GM13977 (cell line): ENCODE data around the gene SVOP.
"Not testable (repeated sequence)": the region's sequence is repeated elsewhere in the genome, so short reads cannot be mapped to it uniquely, and the experiment has no call there.

Source experiments
- DNase-seq: peaks from one replicate; pipeline ENCODE4 v3.0.0; 2012; ENCODE audit warnings: low spot score
- in situ Hi-C: fragments of 300-500 bp; cut with MboI; formaldehyde crosslinking; loops from one replicate; pipeline ENCODE4 v1.12.0; 2022; ENCODE audit warnings: low sequenced_read_pairs, low pct_unique_long_range_greater_than_20kb, mixed read lengths, inconsistent platforms; ENCODE audit not compliant: unreplicated experiment
- TF ChIP-seq, protein P1 (sequence below): IDR thresholded peaks from 2 replicates; pipeline ENCODE4 v1.5.1; 2012; ENCODE audit warnings: mild to moderate bottlenecking, control low read depth; ENCODE audit not compliant: insufficient read depth; ENCODE audit errors: extremely low read depth, missing control alignments

Gene SVOP

DNA sequence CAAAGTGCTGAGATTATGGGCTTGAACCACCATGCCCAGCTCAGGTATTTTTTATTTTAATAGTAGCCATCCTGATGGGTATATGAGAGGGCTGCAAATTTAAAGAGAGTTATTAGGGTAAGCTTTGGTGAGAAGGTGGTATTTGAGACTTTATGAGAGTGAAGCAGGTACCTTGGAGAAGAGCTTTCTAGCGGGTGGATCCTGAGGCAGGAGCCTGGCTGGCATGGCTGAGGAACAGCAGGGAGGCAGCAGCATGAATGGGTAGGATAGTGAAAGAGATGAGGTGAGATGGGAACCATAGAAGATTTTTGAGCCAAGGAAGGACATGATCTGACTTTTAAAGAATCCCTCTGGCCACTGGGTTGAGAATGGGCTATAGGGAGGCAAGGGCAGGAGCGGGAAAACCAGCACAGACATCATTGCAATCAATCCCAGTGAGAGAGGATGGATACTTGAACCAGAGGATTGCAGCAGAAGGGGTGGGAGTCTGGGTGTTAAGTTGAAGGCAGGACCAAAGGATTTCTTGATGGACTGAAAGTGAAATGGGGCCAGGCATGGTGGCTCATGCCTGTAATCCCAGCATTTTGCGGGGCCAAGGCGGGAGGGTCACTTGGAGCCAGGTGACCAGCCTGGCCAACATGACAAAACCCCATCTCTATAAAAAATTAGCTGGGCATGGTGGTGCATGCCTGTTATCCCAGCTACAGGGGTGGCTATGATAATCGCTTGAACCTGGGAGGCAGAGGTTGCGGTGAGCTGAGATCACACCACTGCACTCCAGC is 5.7 kb downstream of the SVOP start:
- in situ Hi-C loops = no loop called here
- TF ChIP-seq, protein P1, sequence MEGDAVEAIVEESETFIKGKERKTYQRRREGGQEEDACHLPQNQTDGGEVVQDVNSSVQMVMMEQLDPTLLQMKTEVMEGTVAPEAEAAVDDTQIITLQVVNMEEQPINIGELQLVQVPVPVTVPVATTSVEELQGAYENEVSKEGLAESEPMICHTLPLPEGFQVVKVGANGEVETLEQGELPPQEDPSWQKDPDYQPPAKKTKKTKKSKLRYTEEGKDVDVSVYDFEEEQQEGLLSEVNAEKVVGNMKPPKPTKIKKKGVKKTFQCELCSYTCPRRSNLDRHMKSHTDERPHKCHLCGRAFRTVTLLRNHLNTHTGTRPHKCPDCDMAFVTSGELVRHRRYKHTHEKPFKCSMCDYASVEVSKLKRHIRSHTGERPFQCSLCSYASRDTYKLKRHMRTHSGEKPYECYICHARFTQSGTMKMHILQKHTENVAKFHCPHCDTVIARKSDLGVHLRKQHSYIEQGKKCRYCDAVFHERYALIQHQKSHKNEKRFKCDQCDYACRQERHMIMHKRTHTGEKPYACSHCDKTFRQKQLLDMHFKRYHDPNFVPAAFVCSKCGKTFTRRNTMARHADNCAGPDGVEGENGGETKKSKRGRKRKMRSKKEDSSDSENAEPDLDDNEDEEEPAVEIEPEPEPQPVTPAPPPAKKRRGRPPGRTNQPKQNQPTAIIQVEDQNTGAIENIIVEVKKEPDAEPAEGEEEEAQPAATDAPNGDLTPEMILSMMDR = no peak
- DNase-seq = no peak

DNA sequence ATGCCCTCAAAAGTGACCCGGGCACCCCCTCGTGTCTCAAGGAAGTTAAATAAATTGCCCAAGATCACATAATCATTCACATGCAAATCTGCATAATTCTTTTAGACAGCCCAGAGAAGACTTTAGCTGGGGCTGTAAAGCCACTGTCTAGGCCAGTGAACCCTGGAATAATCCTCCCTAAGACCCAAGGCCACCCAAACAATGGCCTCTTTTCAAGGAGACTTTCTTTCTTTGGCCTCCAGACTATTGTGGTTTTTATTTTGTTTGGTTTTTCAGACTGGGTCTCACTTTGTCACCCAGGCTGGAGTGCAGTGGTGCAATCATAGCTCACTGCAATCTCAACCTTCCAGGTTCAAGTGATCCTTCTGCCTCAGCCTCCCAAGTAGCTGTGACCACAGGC is 10.6 kb downstream of the SVOP start:
- TF ChIP-seq, protein P1 = no peak
- in situ Hi-C loops = no loop called here
- DNase-seq = no peak

DNA sequence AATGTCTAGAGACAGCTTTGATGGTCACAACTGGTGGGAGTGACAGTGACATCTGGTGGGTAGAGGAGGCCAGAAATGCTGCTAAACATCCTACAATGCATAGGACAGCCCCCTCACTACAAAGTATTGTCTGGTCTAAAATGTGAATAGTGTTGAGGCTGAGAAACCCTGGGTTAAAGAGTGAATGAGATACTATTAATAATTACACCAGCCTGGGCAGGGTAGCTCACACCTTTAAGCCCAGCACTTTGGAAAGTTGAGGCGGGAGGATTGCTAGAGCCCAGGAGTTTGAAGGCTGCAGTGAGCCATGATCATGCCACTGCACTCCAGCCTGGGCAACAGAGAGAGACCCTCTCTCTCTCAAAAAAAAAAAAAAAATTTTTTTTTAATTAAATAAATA is 11.1 kb downstream of the SVOP start:
- in situ Hi-C loops = no loop called here
- TF ChIP-seq, protein P1 = no peak
- DNase-seq = no peak

DNA sequence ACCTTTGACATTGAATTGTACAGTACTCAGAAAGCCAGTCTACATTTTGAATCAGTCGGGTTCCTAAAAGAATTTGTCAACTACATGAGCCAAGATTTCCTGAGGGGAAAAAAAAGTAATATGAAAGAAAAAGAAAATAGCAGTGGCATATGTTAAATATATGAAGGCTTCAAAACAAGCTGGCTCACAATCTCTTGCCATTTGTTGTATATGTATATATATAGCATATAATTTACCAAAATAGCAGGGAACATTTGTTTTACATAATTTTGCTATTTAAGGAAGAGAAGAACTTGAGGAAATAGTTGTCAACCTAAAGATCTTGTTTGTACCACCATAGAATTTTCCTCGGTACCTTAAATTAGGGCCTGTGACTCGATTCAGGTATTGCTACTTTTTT is 16.9 kb downstream of the SVOP start:
- TF ChIP-seq, protein P1 = no peak
- in situ Hi-C loops = no loop called here
- no peak for DNase-seq

DNA sequence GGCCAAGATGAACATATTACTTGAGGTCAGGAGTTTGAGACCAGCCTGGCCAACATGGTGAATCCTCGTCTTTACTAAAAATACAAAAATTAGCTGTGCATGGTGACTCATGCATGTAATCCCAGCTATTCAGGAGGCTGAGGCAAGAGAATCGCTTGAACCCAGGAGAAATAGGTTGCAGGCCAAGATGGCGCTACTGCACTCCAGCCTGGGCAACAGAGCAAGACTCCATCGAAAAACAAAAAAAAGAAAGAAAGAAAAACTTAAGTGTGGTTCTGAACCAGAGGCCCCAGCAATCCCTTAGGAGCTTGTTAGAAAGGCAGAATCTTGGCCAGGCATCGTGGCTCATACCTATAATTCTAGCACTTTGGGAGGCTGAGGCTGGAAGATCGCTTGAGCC is 24.5 kb downstream of the SVOP start:
- no peak for DNase-seq
- TF ChIP-seq, protein P1 = no peak
- in situ Hi-C loops = no loop called here

DNA sequence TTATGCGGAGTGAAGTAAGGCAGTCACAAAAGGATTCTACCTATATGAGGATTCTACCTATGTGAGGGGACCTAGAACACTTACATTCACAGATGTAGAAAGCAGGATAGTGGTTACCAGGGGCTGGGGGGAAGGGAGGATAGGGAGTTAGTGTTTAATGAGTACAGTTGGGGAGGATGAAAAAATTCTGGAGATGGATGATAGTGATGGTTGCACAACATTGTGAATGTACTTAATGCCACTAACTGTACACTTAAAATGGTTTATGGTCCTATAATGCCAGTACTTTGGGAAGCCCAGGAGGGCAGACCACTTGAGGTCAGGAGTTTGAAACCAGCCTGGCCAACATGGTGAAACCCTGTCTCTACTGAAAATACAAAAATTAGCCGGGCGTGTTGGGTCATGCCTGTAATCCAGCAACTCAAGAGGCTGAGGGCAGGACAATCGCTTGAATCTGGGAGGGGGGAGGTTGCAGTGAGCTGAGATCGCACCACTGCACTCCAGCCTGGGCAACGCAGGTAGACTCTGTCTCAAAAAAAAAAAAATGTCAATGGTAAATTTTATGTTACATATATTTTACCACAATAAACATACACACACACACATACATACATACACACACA is 25.4 kb downstream of the SVOP start:
- DNase-seq = no peak
- TF ChIP-seq, protein P1 = no peak
- in situ Hi-C loops = no loop called here

DNA sequence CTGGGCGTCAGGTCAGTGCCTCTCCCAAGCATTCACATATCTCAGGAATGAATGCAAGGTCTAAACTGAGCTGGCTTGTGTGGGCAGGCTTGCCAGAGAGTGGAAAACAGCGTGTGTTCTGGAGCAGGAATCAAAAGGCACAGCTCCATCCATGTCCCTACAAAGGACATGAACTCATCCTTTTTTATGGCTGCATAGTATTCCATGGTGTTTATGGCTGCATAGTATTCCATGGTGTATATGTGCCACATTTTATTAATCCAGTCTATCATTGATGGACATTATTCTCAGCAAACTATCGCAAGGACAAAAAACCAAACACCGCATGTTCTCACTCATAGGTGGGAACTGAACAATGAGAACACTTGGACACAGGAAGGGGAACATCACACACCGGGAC is 30.8 kb downstream of the SVOP start:
- in situ Hi-C loops = not testable (repeated sequence)

More for the DNA sequence above, 30.8 kb downstream of the SVOP start:
- not testable (repeated sequence) for DNase-seq
